ENCODE measurements around the gene CD200R1L.

The CD200R1L gene

DNA sequence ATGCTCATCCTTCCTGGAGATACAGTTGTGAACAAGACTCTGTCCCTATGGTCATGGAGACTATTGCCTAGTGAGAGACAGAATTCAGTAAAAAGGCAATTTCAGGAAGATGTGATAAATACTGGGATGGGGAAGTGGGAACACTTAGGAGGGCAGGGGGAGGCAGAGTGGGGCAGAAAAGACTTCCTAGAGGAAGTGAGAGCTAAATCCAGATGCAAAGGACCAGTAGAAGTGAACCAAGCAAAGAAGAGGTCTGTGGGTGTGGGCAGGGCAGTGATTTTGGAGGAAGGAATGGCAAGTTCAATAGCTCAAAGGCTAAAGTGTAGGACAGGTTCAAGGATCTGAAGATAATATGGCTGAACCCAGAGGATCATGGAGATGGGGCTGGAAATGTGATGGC, 68.9 kb downstream of the CD200R1L start:
- H3K4me2 ChIP-seq (ENCODE audit: low read length), result no peak overlapping the region
- TF ChIP-seq EZH2 (IDR thresholded peaks at IDR 0.05; ENCODE audit: borderline replicate concordance, low read length), result no peak
- TF ChIP-seq, protein P1, sequence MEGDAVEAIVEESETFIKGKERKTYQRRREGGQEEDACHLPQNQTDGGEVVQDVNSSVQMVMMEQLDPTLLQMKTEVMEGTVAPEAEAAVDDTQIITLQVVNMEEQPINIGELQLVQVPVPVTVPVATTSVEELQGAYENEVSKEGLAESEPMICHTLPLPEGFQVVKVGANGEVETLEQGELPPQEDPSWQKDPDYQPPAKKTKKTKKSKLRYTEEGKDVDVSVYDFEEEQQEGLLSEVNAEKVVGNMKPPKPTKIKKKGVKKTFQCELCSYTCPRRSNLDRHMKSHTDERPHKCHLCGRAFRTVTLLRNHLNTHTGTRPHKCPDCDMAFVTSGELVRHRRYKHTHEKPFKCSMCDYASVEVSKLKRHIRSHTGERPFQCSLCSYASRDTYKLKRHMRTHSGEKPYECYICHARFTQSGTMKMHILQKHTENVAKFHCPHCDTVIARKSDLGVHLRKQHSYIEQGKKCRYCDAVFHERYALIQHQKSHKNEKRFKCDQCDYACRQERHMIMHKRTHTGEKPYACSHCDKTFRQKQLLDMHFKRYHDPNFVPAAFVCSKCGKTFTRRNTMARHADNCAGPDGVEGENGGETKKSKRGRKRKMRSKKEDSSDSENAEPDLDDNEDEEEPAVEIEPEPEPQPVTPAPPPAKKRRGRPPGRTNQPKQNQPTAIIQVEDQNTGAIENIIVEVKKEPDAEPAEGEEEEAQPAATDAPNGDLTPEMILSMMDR (IDR thresholded peaks at IDR 0.05; ENCODE audit: low read length), result no peak
- H3K27me3 ChIP-seq (ENCODE audit: insufficient read depth, low read length), result no peaks in the 10 kb centered on the region
- no peaks in the 10 kb centered on the region for H3F3A ChIP-seq (ENCODE audit: insufficient read depth, low read length)
- no peak overlapping the region for H2AFZ ChIP-seq (ENCODE audit: low read length)
- no peaks in the 10 kb centered on the region for H3K9me3 ChIP-seq (ENCODE audit: low read length)
- no peaks in the 10 kb centered on the region for H3K79me2 ChIP-seq (ENCODE audit: insufficient read depth, low read length)
- no peak overlapping the region for H3K9ac ChIP-seq (ENCODE audit: low read length)
- no peak overlapping the region for H3K27ac ChIP-seq (ENCODE audit: low read depth, low read length, poor library complexity, severe bottlenecking)
- no peaks in the 10 kb centered on the region for H4K20me1 ChIP-seq (ENCODE audit: insufficient read depth, low read length)
- H3K4me3 ChIP-seq (ENCODE audit: low read depth, low read length, poor library complexity, severe bottlenecking), result no peak overlapping the region
- no peaks in the 10 kb centered on the region for H3K4me1 ChIP-seq (ENCODE audit: insufficient read depth, low read length, severe bottlenecking)
- no peaks in the 10 kb centered on the region for H3K36me3 ChIP-seq (ENCODE audit: insufficient read depth, low read length)
- no peaks in the 10 kb centered on the region for H3K9me2 ChIP-seq (ENCODE audit: low read depth, low read length)

GRCh38 chr3:112776836-112777235, 69.8 kb downstream of the CD200R1L start:
- Histone ChIP-seq H3K9ac (ENCODE audit: low read length) (no peak overlapping the region), H3F3A (ENCODE audit: insufficient read depth, low read length) (no peaks in the 10 kb centered on the region), H4K20me1 (ENCODE audit: insufficient read depth, low read length) (no peaks in the 10 kb centered on the region), H3K79me2 (ENCODE audit: insufficient read depth, low read length) (no peaks in the 10 kb centered on the region), H3K9me3 (ENCODE audit: low read length) (no peaks in the 10 kb centered on the region), H2AFZ (ENCODE audit: low read length) (no peak overlapping the region), H3K4me2 (ENCODE audit: low read length) (no peak overlapping the region), H3K9me2 (ENCODE audit: low read depth, low read length) (no peaks in the 10 kb centered on the region), H3K4me3 (ENCODE audit: low read depth, low read length, poor library complexity, severe bottlenecking) (no peak overlapping the region), H3K4me1 (ENCODE audit: insufficient read depth, low read length, severe bottlenecking) (no peaks in the 10 kb centered on the region), H3K36me3 (ENCODE audit: insufficient read depth, low read length) (no peaks in the 10 kb centered on the region), H3K27ac (ENCODE audit: low read depth, low read length, poor library complexity, severe bottlenecking) (no peak overlapping the region), H3K27me3 (ENCODE audit: insufficient read depth, low read length) (no peaks in the 10 kb centered on the region)
- TF ChIP-seq EZH2 (IDR thresholded peaks at IDR 0.05; ENCODE audit: borderline replicate concordance, low read length), result no peak
- TF ChIP-seq, protein P1 (IDR thresholded peaks at IDR 0.05; ENCODE audit: low read length), result no peak

DNA sequence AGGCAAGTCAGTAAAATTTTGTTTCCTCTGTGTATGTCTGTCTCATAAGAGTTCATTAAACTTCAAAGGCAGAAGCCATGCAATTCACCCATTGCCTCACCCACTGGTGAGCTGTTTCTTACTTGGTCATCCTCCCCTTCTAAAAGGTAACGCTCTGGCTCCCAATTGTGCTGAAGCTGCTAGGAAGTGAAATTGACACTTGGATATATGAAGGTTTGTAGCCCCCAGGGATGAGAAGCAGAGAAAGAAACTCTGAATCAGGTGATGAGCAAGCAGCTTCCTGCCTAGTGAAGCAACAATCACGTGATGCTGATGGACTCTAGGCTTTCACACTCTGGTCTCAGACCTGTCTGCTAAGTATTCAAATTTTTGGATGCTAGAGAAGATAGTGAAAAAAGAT, 70.7 kb downstream of the CD200R1L start:
- Histone ChIP-seq H2AFZ (ENCODE audit: low read length) (no peak overlapping the region), H3K27me3 (ENCODE audit: insufficient read depth, low read length) (no peaks in the 10 kb centered on the region), H3K9me2 (ENCODE audit: low read depth, low read length) (no peaks in the 10 kb centered on the region), H4K20me1 (ENCODE audit: insufficient read depth, low read length) (no peaks in the 10 kb centered on the region), H3K4me3 (ENCODE audit: low read depth, low read length, poor library complexity, severe bottlenecking) (no peak overlapping the region), H3F3A (ENCODE audit: insufficient read depth, low read length) (no peaks in the 10 kb centered on the region), H3K79me2 (ENCODE audit: insufficient read depth, low read length) (no peaks in the 10 kb centered on the region), H3K27ac (ENCODE audit: low read depth, low read length, poor library complexity, severe bottlenecking) (no peak overlapping the region), H3K4me1 (ENCODE audit: insufficient read depth, low read length, severe bottlenecking) (no peaks in the 10 kb centered on the region), H3K9ac (ENCODE audit: low read length) (no peak overlapping the region), H3K4me2 (ENCODE audit: low read length) (no peak overlapping the region), H3K9me3 (ENCODE audit: low read length) (no peaks in the 10 kb centered on the region), H3K36me3 (ENCODE audit: insufficient read depth, low read length) (no peaks in the 10 kb centered on the region)
- TF ChIP-seq EZH2 (IDR thresholded peaks at IDR 0.05; ENCODE audit: borderline replicate concordance, low read length), result no peak
- TF ChIP-seq, protein P1 (IDR thresholded peaks at IDR 0.05; ENCODE audit: low read length), result no peak

Data from OCI-LY1 (cell line).